Osteocyte (in vitro differentiated cells): Measurements from ENCODE around the gene AMIGO3. TPM values are rescaled to one million over a fixed set of nuclear protein-coding genes. Genes with fewer than 3 reads are reported as not detected.

ENCODE experiments used
- DNase-seq: peaks from one replicate; pipeline ENCODE4 v3.0.0; 2021; ENCODE audit warnings: mixed read lengths; ENCODE audit not compliant: unreplicated experiment; ENCODE audit errors: extremely low spot score
- H3K27ac Mint-ChIP-seq: one replicate; pipeline ENCODE4 v1.8.0; 2021; ENCODE audit warnings: mild to moderate bottlenecking, mixed read lengths; ENCODE audit not compliant: unreplicated experiment
- H3K27me3 Mint-ChIP-seq: one replicate; pipeline ENCODE4 v1.8.0; 2021; ENCODE audit warnings: mixed read lengths; ENCODE audit not compliant: unreplicated experiment
- H3K36me3 Mint-ChIP-seq: one replicate; pipeline ENCODE4 v1.8.0; 2021; ENCODE audit warnings: mixed read lengths; ENCODE audit not compliant: unreplicated experiment
- H3K4me1 Mint-ChIP-seq: one replicate; pipeline ENCODE4 v1.8.0; 2021; ENCODE audit warnings: mixed read lengths; ENCODE audit not compliant: unreplicated experiment
- H3K4me3 Mint-ChIP-seq: one replicate; pipeline ENCODE4 v1.8.0; 2021; ENCODE audit warnings: mild to moderate bottlenecking, moderate library complexity, mixed read lengths; ENCODE audit not compliant: unreplicated experiment
- H3K9me3 Mint-ChIP-seq: one replicate; pipeline ENCODE4 v1.8.0; 2021; ENCODE audit warnings: mixed read lengths; ENCODE audit not compliant: unreplicated experiment
- CTCF ChIP-seq: fragments of 200-600 bp; sonication (generic); IDR thresholded peaks from 2 replicates; pipeline ENCODE4 v1.5.0; 2021; ENCODE audit warnings: antibody characterized with exemption, mild to moderate bottlenecking, moderate library complexity
- total RNA-seq: library from RNA; stranded (reverse); gene quantifications from 2 replicates; pipeline ENCODE4 v1.2.1, GENCODE V29; 2021

AMIGO3 gene
- total RNA-seq, 1 donor from 2014 or later: not detected

GRCh38 chr3:49747792-49748480, 28.5 kb upstream of the AMIGO3 start:
- Mint-ChIP-seq H3K36me3 (peaks cover 13% of the 10 kb centered on the region), H3K27me3 (no peaks in the 10 kb centered on the region), H3K27ac (peak overlapping the region; percentile 80), H3K9me3 (no peaks in the 10 kb centered on the region), H3K4me3 (no peak overlapping the region), H3K4me1 (peaks cover 43% of the 10 kb centered on the region)
- DNase-seq: peak; percentile 63
- TF ChIP-seq CTCF: no peak

- H3K9me3 Mint-ChIP-seq: no peaks in the 10 kb centered on the region
- no peak for DNase-seq
- peaks cover 38% of the 10 kb centered on the region for H3K4me1 Mint-ChIP-seq
- TF ChIP-seq CTCF: no peak
- H3K4me3 Mint-ChIP-seq: no peak overlapping the region
- no peak overlapping the region for H3K27ac Mint-ChIP-seq
- H3K27me3 Mint-ChIP-seq: no peaks in the 10 kb centered on the region
- peaks cover 13% of the 10 kb centered on the region for H3K36me3 Mint-ChIP-seq
Measured at GRCh38 chr3:49745986-49746385, 26.5 kb upstream of the AMIGO3 start.

- Mint-ChIP-seq H3K9me3 (no peaks in the 10 kb centered on the region), H3K27ac (no peak overlapping the region), H3K36me3 (peaks cover 27% of the 10 kb centered on the region), H3K27me3 (no peaks in the 10 kb centered on the region), H3K4me1 (peaks cover 4% of the 10 kb centered on the region), H3K4me3 (no peak overlapping the region)
- DNase-seq: no peak
- no peak for TF ChIP-seq CTCF
Measured at GRCh38 chr3:49740427-49740826, 20.9 kb upstream of the AMIGO3 start.

- Mint-ChIP-seq H3K9me3 (no peaks in the 10 kb centered on the region), H3K4me1 (no peaks in the 10 kb centered on the region), H3K27me3 (no peaks in the 10 kb centered on the region), H3K36me3 (peaks cover 28% of the 10 kb centered on the region), H3K4me3 (no peak overlapping the region), H3K27ac (no peak overlapping the region)
- no peak for TF ChIP-seq CTCF
- DNase-seq: no peak
Measured at GRCh38 chr3:49738067-49738713, 18.7 kb upstream of the AMIGO3 start.

- TF ChIP-seq CTCF: no peak
Measured at GRCh38 chr3:49734752-49735151, 15.3 kb upstream of the AMIGO3 start.

More at GRCh38 chr3:49734752-49735151, 15.3 kb upstream of the AMIGO3 start:
- no peaks in the 10 kb centered on the region for H3K9me3 Mint-ChIP-seq
- H3K4me1 Mint-ChIP-seq: no peaks in the 10 kb centered on the region
- no peaks in the 10 kb centered on the region for H3K27me3 Mint-ChIP-seq
- H3K4me3 Mint-ChIP-seq: no peak overlapping the region
- peaks cover 39% of the 10 kb centered on the region for H3K36me3 Mint-ChIP-seq
- no peak overlapping the region for H3K27ac Mint-ChIP-seq
- DNase-seq: no peak
